ENCODE data around the gene LEUTX.

GRCh38 chr19:39752390-39752789, 26.3 kb upstream of the LEUTX start:
- TF ChIP-seq EZH2 (IDR thresholded peaks at IDR 0.05; ENCODE audit: borderline replicate concordance, low read depth, low read length, poor library complexity, severe bottlenecking) (no peak), CTCF (conservative IDR thresholded peaks at IDR 0.05; ENCODE audit: low read depth, low read length) (no peak)

All from A673 (cell line).